ENCODE measurements around the gene LDLRAD4.

Gene LDLRAD4

GRCh38 chr18:13245481-13246000 is 27.0 kb downstream of the LDLRAD4 start:
- Histone ChIP-seq H3K27me3 (ENCODE audit: control insufficient read depth in 2 of 2, insufficient read depth in 2 of 2, low read length in 2 of 2) (no peaks in the 10 kb centered on the region), H3K4me1 (ENCODE audit: control insufficient read depth in 2 of 2, insufficient read depth in 2 of 2, low read length in 2 of 2) (no peaks in the 10 kb centered on the region), H3K36me3 (ENCODE audit: control insufficient read depth in 2 of 2, insufficient read depth in 2 of 2, low read length in 2 of 2) (no peaks in the 10 kb centered on the region), H3K27ac (ENCODE audit: low read depth in 2 of 2, low read length in 2 of 2) (no peak overlapping the region), H3K9ac (ENCODE audit: low read depth in 1 of 2, low read length in 2 of 2) (no peak overlapping the region), H3K4me3 (ENCODE audit: low read length in 2 of 2) (no peak overlapping the region), H3K9me3 (ENCODE audit: control insufficient read depth in 2 of 2, low read length in 2 of 2) (no peaks in the 10 kb centered on the region)

GRCh38 chr18:13246121-13246520 is 27.6 kb downstream of the LDLRAD4 start:
- no peaks in the 10 kb centered on the region for H3K36me3 ChIP-seq (ENCODE audit: control insufficient read depth in 2 of 2, insufficient read depth in 2 of 2, low read length in 2 of 2)
- H3K9ac ChIP-seq (ENCODE audit: low read depth in 1 of 2, low read length in 2 of 2), result no peak overlapping the region
- no peaks in the 10 kb centered on the region for H3K9me3 ChIP-seq (ENCODE audit: control insufficient read depth in 2 of 2, low read length in 2 of 2)
- no peaks in the 10 kb centered on the region for H3K4me1 ChIP-seq (ENCODE audit: control insufficient read depth in 2 of 2, insufficient read depth in 2 of 2, low read length in 2 of 2)
- H3K27ac ChIP-seq (ENCODE audit: low read depth in 2 of 2, low read length in 2 of 2), result no peak overlapping the region
- H3K4me3 ChIP-seq (ENCODE audit: low read length in 2 of 2), result no peak overlapping the region
- no peaks in the 10 kb centered on the region for H3K27me3 ChIP-seq (ENCODE audit: control insufficient read depth in 2 of 2, insufficient read depth in 2 of 2, low read length in 2 of 2)

- H3K27me3 ChIP-seq (ENCODE audit: control insufficient read depth in 2 of 2, insufficient read depth in 2 of 2, low read length in 2 of 2), result no peaks in the 10 kb centered on the region
- no peak overlapping the region for H3K27ac ChIP-seq (ENCODE audit: low read depth in 2 of 2, low read length in 2 of 2)
- H3K36me3 ChIP-seq (ENCODE audit: control insufficient read depth in 2 of 2, insufficient read depth in 2 of 2, low read length in 2 of 2), result no peaks in the 10 kb centered on the region
- no peak overlapping the region for H3K4me3 ChIP-seq (ENCODE audit: low read length in 2 of 2)
- H3K4me1 ChIP-seq (ENCODE audit: control insufficient read depth in 2 of 2, insufficient read depth in 2 of 2, low read length in 2 of 2), result no peaks in the 10 kb centered on the region
- no peaks in the 10 kb centered on the region for H3K9me3 ChIP-seq (ENCODE audit: control insufficient read depth in 2 of 2, low read length in 2 of 2)
- H3K9ac ChIP-seq (ENCODE audit: low read depth in 1 of 2, low read length in 2 of 2), result no peak overlapping the region
These were observed 28.0 kb downstream of the LDLRAD4 start for GRCh38 chr18:13246591-13246990.

GRCh38 chr18:13247506-13247905 is 28.9 kb downstream of the LDLRAD4 start:
- no peak overlapping the region for H3K4me3 ChIP-seq (ENCODE audit: low read length in 2 of 2)
- H3K4me1 ChIP-seq (ENCODE audit: control insufficient read depth in 2 of 2, insufficient read depth in 2 of 2, low read length in 2 of 2), result no peaks in the 10 kb centered on the region
- H3K27me3 ChIP-seq (ENCODE audit: control insufficient read depth in 2 of 2, insufficient read depth in 2 of 2, low read length in 2 of 2), result no peaks in the 10 kb centered on the region
- H3K9ac ChIP-seq (ENCODE audit: low read depth in 1 of 2, low read length in 2 of 2), result no peak overlapping the region
- no peak overlapping the region for H3K27ac ChIP-seq (ENCODE audit: low read depth in 2 of 2, low read length in 2 of 2)
- no peaks in the 10 kb centered on the region for H3K9me3 ChIP-seq (ENCODE audit: control insufficient read depth in 2 of 2, low read length in 2 of 2)
- H3K36me3 ChIP-seq (ENCODE audit: control insufficient read depth in 2 of 2, insufficient read depth in 2 of 2, low read length in 2 of 2), result no peaks in the 10 kb centered on the region

- no peak overlapping the region for H3K4me3 ChIP-seq (ENCODE audit: low read length in 2 of 2)
- H3K27ac ChIP-seq (ENCODE audit: low read depth in 2 of 2, low read length in 2 of 2), result no peak overlapping the region
- no peaks in the 10 kb centered on the region for H3K9me3 ChIP-seq (ENCODE audit: control insufficient read depth in 2 of 2, low read length in 2 of 2)
- H3K27me3 ChIP-seq (ENCODE audit: control insufficient read depth in 2 of 2, insufficient read depth in 2 of 2, low read length in 2 of 2), result no peaks in the 10 kb centered on the region
- no peaks in the 10 kb centered on the region for H3K36me3 ChIP-seq (ENCODE audit: control insufficient read depth in 2 of 2, insufficient read depth in 2 of 2, low read length in 2 of 2)
- no peak overlapping the region for H3K9ac ChIP-seq (ENCODE audit: low read depth in 1 of 2, low read length in 2 of 2)
- no peaks in the 10 kb centered on the region for H3K4me1 ChIP-seq (ENCODE audit: control insufficient read depth in 2 of 2, insufficient read depth in 2 of 2, low read length in 2 of 2)
These were observed 34.3 kb downstream of the LDLRAD4 start for GRCh38 chr18:13252686-13253410.

- Histone ChIP-seq H3K27me3 (ENCODE audit: control insufficient read depth in 2 of 2, insufficient read depth in 2 of 2, low read length in 2 of 2) (no peaks in the 10 kb centered on the region), H3K4me3 (ENCODE audit: low read length in 2 of 2) (no peak overlapping the region), H3K27ac (ENCODE audit: low read depth in 2 of 2, low read length in 2 of 2) (no peak overlapping the region)
These were observed 35.5 kb downstream of the LDLRAD4 start for GRCh38 chr18:13253786-13254688.

GRCh38 chr18:13254971-13255927 is 36.7 kb downstream of the LDLRAD4 start:
- Histone ChIP-seq H3K9me3 (ENCODE audit: control insufficient read depth in 2 of 2, low read length in 2 of 2) (no peaks in the 10 kb centered on the region), H3K4me1 (ENCODE audit: control insufficient read depth in 2 of 2, insufficient read depth in 2 of 2, low read length in 2 of 2) (no peaks in the 10 kb centered on the region), H3K4me3 (ENCODE audit: low read length in 2 of 2) (no peak overlapping the region), H3K9ac (ENCODE audit: low read depth in 1 of 2, low read length in 2 of 2) (no peak overlapping the region), H3K27me3 (ENCODE audit: control insufficient read depth in 2 of 2, insufficient read depth in 2 of 2, low read length in 2 of 2) (no peaks in the 10 kb centered on the region), H3K36me3 (ENCODE audit: control insufficient read depth in 2 of 2, insufficient read depth in 2 of 2, low read length in 2 of 2) (no peaks in the 10 kb centered on the region), H3K27ac (ENCODE audit: low read depth in 2 of 2, low read length in 2 of 2) (no peak overlapping the region)

More at GRCh38 chr18:13253786-13254688, 35.5 kb downstream of the LDLRAD4 start:
- no peaks in the 10 kb centered on the region for H3K4me1 ChIP-seq (ENCODE audit: control insufficient read depth in 2 of 2, insufficient read depth in 2 of 2, low read length in 2 of 2)
- no peak overlapping the region for H3K9ac ChIP-seq (ENCODE audit: low read depth in 1 of 2, low read length in 2 of 2)
- H3K9me3 ChIP-seq (ENCODE audit: control insufficient read depth in 2 of 2, low read length in 2 of 2), result no peaks in the 10 kb centered on the region
- H3K36me3 ChIP-seq (ENCODE audit: control insufficient read depth in 2 of 2, insufficient read depth in 2 of 2, low read length in 2 of 2), result no peaks in the 10 kb centered on the region

- Histone ChIP-seq H3K27me3 (ENCODE audit: control insufficient read depth in 2 of 2, insufficient read depth in 2 of 2, low read length in 2 of 2) (no peaks in the 10 kb centered on the region), H3K36me3 (ENCODE audit: control insufficient read depth in 2 of 2, insufficient read depth in 2 of 2, low read length in 2 of 2) (no peaks in the 10 kb centered on the region), H3K4me1 (ENCODE audit: control insufficient read depth in 2 of 2, insufficient read depth in 2 of 2, low read length in 2 of 2) (peaks cover 3 to 5% of the 10 kb centered on the region in 2 donors), H3K9me3 (ENCODE audit: control insufficient read depth in 2 of 2, low read length in 2 of 2) (no peaks in the 10 kb centered on the region), H3K27ac (ENCODE audit: low read depth in 2 of 2, low read length in 2 of 2) (no peak overlapping the region), H3K9ac (ENCODE audit: low read depth in 1 of 2, low read length in 2 of 2) (no peak overlapping the region), H3K4me3 (ENCODE audit: low read length in 2 of 2) (no peak overlapping the region)
These were observed 38.1 kb downstream of the LDLRAD4 start for GRCh38 chr18:13256444-13257305.

GRCh38 chr18:13257361-13257980 is 38.9 kb downstream of the LDLRAD4 start:
- Histone ChIP-seq H3K4me1 (ENCODE audit: control insufficient read depth in 2 of 2, insufficient read depth in 2 of 2, low read length in 2 of 2) (peaks cover 3 to 5% of the 10 kb centered on the region in 2 donors), H3K27ac (ENCODE audit: low read depth in 2 of 2, low read length in 2 of 2) (no peak overlapping the region), H3K4me3 (ENCODE audit: low read length in 2 of 2) (no peak overlapping the region), H3K9me3 (ENCODE audit: control insufficient read depth in 2 of 2, low read length in 2 of 2) (no peaks in the 10 kb centered on the region), H3K36me3 (ENCODE audit: control insufficient read depth in 2 of 2, insufficient read depth in 2 of 2, low read length in 2 of 2) (no peaks in the 10 kb centered on the region), H3K27me3 (ENCODE audit: control insufficient read depth in 2 of 2, insufficient read depth in 2 of 2, low read length in 2 of 2) (no peaks in the 10 kb centered on the region), H3K9ac (ENCODE audit: low read depth in 1 of 2, low read length in 2 of 2) (no peak overlapping the region)
